GM12874 (cell line): ENCODE measurements around the gene ZRANB1.

Experiments
- CTCF ChIP-seq: IDR thresholded peaks from 2 replicates; pipeline ENCODE4 v1.5.1; 2011; ENCODE audit warnings: low read depth, mild to moderate bottlenecking, control low read depth, low read length, moderate library complexity; ENCODE audit not compliant: insufficient read depth

Gene ZRANB1

DNA sequence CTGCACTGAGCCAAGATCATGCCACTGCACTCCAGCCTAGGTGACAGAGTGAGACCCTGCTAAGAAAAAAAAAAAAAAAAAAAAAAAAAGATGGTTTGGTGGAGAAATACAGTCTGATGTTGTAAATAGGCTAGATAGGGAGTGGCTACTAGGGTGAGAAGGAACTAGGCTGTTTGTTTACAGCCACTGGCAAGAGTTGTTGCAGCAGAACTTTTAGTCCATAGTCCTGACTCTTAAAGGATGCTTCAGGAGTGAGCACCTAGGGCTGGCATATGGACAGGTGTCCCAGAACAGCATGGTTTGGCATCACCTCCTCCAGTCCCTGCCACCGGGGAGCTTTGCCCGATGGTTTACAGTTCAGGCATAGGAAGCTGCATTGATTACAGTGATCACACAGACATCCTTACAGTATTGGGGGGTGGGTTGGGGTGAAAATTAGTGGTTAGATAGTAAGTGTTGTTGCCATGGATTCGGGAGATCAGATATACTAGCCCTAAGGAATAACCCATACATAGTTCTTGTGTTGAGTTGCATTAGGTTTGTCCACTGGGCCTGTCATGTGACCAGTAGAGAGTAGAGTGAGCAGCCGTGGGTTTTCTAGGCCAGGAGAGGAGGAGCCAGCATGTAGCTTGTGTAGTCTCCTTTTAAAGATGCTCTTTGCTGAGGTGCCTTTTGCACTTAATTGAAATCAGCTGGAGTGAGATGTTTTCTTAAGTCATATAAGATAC lies 35.9 kb downstream of the ZRANB1 start:
- no peak for TF ChIP-seq CTCF

GRCh38 chr10:124978376-124978725 lies 36.4 kb downstream of the ZRANB1 start:
- no peak for TF ChIP-seq CTCF

DNA sequence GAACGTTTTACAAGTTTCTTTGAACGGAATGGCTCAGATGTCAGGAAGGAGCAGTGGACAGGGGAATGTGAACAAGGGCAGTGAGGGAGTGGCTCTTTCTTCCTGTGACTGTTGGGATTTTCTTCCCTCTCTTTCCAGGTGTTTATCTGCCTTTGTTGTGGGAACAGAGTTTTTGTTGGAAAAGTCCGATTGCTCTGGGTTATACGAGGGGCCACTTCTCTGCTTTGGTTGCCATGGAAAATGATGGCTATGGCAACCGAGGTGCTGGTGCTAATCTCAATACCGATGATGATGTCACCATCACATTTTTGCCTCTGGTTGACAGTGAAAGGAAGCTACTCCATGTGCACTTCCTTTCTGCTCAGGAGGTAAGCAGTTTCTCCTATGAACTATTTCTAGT lies 41.4 kb downstream of the ZRANB1 start:
- TF ChIP-seq CTCF = no peak

- no peak for TF ChIP-seq CTCF
Measured at GRCh38 chr10:124984376-124984775, 42.5 kb downstream of the ZRANB1 start.

GRCh38 chr10:124985162-124985561 lies 43.2 kb downstream of the ZRANB1 start:
- TF ChIP-seq CTCF = no peak

DNA sequence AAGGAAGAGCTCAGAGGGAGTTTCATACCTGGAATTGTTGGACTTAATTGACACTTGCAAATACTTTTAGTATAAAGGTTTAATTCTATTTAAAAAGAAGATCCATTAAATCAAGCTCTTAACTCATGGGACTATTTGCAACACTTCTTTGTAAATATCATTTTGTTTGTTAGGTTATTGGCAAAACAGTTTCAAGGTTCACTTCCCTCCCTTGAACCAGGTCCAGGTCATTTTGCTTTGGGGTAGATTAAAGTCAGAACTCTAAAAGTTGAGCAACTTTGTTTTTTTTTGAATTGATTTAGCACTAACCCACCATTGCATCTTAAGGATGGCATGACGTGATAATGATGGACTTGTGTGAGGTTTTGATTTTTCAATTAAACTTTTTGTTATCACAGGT lies 45.9 kb downstream of the ZRANB1 start:
- no peak for TF ChIP-seq CTCF

DNA sequence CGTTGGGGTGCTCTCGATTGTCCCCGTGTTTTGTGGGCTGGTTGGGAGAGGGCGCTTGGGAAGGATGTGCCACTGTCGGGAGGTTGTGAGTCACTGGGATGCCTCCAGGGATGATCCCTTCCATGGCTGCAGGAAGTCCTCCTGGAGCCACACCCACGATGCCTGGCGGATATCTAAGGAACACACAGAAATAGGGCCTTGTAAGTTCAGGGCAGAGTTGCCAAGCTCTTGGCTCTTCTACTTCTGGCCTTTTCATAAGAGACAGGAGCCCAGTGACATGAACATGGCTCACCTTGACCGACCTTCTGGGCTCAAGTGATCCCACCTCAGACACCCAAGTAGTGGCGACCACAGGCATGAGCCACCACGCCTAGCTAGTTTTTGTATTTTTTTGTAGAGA lies 47.6 kb downstream of the ZRANB1 start:
- no peak for TF ChIP-seq CTCF
